NCI-H2029 (cell line): ENCODE measurements around the gene ZCCHC14.

Source experiments
- DNase-seq: peaks from one replicate; lab custom pipeline; 2025; lab: John Stamatoyannopoulos, UW

Gene ZCCHC14

DNA sequence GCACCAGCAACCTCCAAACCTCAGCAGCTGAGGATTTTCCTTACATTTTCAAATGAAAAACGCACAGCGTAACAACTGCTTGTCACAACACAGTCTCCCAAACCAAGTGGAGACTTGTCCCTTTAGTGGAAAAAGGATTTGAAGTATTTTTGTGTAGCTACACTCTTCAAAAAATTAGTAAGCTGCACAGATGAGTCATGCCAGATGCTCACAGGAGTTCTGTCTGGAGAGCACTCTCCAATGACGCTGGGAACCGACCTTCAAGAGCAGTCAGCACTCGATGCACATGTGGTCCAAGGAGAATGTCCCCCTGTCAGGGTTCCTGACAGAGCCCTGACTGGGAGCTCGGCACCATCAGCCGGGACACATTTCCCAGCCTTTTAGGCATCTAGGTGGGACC is 60.9 kb downstream of the ZCCHC14 start:
- DNase-seq: no peak

DNA sequence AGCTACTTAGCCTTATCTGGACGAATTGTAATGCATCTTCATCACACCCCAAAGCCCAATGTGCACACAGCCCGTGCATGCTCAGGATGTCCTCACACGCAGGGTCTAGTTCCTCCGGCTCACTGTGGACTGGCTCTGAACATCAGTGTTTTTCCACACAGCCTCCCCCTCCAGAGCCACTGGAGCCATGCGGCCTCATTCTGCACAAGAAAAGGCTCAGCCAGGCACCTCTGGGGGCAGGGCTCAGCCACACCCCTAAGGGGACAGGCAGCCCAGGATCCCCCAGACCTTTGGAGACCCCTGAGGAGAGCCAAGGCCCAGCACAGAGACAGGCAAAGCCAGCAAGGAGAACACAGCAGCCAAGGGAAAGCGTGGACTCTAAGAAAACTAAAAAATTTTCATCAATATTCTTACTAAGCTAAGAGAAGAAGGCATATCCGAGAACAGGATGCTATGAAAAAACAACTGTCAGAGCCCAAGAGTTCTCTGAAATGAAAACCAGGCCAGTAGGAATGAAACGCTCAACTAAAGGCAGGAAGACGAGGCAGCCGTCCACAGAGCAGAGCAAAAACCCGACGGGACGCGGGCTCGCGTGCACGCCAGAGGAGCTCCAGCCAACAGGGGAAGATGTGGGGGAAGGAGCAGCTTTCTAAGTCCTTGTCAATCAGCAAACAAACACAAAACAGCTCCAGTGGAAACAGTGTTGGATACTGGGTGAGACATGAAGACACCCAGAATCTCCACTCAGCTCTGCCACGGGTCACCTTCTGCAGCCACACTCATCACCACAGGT is 66.2 kb downstream of the ZCCHC14 start:
- DNase-seq: no peak

DNA sequence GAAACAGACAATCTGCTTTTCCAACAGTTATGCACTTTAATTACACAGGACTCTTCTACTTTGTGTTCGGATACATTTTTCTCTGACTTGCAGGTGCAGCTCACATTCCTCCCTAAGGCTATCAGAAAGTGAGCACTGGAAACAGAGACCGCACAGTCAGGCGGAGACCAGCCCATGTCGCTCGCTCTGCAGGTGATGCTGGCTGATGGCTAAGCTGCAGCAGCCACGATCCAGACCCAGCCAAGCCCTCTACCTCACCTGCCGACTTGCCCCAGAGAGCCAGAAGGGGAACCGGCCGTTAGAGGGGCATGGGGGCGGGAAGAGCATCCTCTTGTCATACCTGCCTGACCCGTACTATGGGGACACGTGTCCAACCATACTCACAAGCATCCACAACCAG is 66.9 kb downstream of the ZCCHC14 start:
- DNase-seq: no peak

DNA sequence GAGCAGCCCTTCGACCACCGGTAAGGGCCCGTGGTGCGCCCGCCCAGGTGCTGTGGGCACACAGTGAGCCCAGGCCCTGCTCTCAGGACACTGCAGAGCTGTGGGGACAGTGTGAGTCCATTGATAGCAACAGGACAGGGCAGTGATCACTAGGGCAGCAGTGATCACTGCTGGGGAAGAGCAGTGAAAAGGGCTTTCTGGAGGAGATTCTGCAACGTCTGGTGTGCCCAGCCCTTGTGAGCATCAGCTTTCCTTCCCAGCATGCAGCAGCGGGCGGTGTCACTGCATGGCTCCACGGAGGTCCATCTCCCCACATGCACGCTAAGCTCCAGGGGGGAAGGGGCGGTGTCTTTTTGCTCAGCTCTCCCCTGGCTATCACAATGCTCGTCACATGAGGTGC is 68.6 kb downstream of the ZCCHC14 start:
- no peak for DNase-seq

DNA sequence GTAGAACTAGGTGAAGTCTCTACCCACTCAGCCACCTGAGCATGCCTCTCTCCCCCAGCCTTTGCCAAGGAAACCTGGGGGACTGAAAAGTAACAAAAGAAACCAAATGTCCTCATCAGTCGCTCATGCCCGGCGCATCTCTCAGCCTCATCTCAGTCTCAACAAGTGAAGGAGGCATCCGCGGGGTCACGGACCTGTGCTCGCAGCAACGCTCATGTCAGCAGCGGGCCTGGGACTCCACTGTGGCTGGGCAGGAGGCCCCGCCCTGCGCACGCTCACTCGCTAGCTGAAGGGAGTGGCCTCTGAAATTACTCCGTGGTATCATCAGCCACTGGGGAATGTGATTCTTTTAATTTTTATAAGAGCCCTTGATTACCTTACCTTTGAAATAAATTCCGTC is 69.4 kb downstream of the ZCCHC14 start:
- no peak for DNase-seq

- no peak for DNase-seq
Measured at GRCh38 chr16:87422106-87422505, 70.7 kb downstream of the ZCCHC14 start.

DNA sequence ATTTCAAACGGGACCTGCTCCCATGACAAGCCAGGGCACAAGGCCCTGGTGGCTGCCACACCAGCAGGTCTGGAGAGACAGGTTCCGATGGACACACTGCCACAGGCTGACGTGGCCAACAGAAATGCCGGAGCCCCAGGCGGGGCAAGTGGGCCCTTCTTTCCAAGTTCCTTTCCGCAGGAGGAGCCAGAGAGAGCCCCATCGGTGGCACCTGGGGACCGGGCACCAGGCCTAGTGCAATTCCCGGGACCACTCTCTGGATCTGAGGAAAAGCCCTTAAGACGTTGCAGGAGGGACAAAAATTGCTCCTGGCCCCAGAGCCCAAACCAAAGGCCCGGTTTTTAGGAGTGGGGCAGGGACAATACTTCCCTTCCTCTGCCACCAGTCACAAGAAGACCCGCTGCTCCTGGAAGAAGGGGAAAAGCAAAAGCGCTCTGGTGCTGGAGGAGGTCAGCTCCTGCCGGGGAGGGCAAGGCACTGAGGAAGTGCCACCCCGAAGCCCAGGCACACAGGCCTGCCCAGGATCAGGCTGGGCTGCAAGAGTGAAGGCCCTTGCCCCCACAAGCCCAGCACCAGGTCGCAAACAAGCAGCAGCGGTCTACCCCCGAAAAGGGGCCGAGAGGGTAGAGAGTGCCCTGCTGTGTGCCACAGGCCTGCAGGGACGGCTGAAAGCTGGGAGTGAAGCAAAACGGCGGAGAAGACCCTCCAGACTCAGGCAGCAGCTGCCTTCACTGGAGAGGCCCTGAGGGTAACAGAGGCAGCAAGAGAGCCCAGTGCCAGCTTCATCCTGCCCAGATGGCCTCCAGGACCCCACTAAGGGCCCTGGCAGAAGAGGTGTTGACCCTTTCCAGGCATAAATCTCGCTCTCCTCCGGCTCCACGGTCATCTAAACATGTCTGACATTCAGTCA is 71.6 kb downstream of the ZCCHC14 start:
- DNase-seq: no peak

- DNase-seq: no peak
Measured at GRCh38 chr16:87420026-87421002, 72.5 kb downstream of the ZCCHC14 start.

DNA sequence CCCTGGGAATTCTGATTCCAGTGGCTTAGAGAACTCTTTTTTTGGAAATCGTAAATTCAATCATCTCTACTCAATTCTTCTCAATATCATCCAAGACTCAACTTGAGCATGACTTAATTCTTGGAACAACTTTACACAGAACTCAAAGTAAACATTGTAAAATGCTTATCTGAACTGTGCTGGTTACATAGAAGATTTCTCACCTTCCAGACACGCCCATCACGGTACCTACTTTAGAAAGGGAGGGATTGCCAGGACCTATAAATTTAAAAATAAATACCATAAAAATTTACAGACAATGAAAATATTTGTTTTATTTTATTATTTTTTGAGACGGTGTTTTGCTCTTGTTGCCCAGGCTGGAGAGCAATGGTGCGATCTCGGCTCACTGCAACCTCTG is 74.2 kb downstream of the ZCCHC14 start:
- DNase-seq: no peak

DNA sequence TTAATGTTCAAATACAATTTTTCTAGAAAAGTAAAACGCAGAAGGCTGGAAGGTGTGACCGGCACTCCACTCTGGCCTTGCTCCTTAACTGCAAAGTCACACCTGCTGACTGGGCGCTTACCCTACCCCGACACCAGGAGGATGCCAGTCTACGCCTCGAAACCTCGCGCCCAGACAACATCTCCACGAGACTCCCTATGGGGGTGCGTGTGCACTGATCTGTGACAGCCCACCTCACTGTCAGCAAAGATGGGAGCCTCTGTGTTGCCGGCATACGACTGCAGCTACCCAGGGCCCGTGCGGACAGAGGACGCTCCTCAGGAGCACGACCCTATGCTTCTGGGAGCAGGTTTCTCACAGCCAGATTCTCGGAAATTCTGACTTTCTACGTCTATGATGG is 74.6 kb downstream of the ZCCHC14 start:
- no peak for DNase-seq

DNA sequence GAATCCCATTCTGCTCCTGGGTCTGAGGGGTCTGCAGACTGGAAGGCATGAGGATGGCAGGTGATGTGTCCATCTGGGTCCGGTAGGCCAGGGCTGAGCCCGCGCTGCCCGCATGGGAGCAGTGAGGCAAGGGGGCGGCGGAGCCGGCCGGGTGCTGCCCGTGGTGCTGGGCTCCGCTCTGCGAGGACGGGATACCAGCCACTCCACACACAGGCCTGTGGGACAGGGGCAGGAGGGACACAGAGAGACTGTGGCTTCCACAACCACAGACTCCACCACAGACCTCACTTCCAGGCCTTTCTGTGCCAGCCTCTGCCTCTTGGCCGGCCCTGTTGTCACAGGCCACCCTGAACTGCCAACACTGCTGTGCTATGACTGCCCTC is 75.3 kb downstream of the ZCCHC14 start:
- no peak for DNase-seq

GRCh38 chr16:87416826-87417527 is 75.8 kb downstream of the ZCCHC14 start:
- no peak for DNase-seq

- no peak for DNase-seq
Measured at GRCh38 chr16:87415441-87415840, 77.4 kb downstream of the ZCCHC14 start.

DNA sequence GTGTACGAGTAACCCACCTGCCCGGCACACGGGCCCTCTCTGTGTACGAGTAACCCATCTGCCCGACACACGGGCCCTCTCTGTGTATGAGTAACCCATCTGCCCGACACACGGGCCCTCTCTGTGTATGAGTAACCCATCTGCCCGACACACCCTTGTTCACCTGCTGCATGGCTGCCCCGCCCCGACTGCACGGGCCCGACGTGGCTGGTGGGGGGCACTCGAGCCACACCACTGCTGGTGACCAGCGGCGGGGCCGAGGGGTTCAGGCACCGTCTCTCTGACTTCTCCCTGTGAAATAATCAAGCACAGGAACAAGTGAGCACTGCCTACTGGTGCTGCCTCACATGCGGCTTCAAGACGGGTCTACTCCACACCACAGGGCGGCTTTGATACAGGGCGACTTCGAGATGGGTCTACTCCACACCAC is 78.6 kb downstream of the ZCCHC14 start:
- no peak for DNase-seq

DNA sequence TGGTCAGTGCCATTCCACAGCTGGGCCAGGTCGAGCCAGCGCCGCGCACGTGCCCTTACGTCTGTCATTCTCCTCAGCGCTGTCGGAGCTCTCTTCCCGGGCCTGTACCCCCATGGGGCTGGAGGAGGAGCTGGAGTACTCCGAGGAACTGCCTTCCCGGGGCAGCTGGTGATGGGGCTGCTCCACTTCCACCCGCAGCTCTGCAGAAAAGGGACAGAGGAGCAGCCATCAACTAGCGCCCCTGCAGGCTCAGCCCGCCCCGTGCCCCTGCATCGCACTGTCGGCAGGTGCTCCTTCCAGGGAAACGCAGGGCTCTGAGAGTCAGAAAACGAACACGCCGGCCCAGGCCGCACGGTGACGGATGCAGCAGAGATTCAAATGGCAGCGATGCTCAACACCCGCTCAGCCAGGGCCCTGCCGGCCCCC is 79.8 kb downstream of the ZCCHC14 start:
- DNase-seq: no peak

GRCh38 chr16:87412371-87412995 is 80.3 kb downstream of the ZCCHC14 start:
- no peak for DNase-seq

GRCh38 chr16:87411375-87412271 is 81.2 kb downstream of the ZCCHC14 start:
- no peak for DNase-seq

DNA sequence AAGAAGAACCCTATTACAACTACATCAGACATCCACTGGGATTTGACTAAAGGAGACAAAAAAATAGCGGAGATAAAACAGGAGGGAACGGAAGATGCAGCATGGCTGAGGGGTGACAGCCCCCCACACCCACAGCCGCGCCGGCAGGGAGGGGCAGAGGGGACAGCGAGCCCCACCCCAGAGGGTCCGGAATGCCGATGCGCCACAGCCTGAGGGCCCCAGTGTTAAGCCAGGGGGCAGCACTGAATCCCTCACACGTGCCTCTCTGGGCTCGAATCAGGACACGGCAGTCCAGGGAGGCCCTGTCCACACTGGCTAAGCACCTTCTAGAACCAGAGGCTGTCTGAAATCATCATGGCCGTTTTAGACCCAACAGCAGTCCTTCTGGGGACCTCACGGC is 81.9 kb downstream of the ZCCHC14 start:
- DNase-seq: no peak

- no peak for DNase-seq
Measured at GRCh38 chr16:87410530-87410929, 82.3 kb downstream of the ZCCHC14 start.

DNA sequence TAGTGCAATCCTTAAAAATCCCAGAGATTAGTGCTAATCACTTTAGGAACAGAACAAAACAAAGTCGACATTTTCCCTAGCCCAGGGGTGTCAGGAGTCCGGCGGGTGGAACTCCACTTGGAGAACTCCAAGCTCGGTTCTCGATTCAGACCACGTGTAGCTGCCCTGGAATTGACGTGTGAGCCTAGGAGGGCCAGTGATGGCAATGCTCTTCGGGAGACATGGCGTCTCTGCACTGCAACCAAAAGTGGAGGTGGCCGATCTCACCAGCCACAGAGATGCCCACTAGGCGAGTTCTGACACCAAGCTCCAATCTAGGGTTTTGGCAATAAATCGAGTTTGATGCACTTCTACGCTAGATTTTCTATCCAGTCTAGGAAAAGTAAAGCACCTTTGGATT is 83.0 kb downstream of the ZCCHC14 start:
- no peak for DNase-seq
